GM12874 (cell line): ENCODE data around the gene NOS3.

Experiments
- TF ChIP-seq, protein P1 (sequence below): IDR thresholded peaks from 2 replicates; pipeline ENCODE4 v1.5.1; 2011; ENCODE audit warnings: low read depth, mild to moderate bottlenecking, control low read depth, low read length, moderate library complexity; ENCODE audit not compliant: insufficient read depth

The NOS3 gene

DNA sequence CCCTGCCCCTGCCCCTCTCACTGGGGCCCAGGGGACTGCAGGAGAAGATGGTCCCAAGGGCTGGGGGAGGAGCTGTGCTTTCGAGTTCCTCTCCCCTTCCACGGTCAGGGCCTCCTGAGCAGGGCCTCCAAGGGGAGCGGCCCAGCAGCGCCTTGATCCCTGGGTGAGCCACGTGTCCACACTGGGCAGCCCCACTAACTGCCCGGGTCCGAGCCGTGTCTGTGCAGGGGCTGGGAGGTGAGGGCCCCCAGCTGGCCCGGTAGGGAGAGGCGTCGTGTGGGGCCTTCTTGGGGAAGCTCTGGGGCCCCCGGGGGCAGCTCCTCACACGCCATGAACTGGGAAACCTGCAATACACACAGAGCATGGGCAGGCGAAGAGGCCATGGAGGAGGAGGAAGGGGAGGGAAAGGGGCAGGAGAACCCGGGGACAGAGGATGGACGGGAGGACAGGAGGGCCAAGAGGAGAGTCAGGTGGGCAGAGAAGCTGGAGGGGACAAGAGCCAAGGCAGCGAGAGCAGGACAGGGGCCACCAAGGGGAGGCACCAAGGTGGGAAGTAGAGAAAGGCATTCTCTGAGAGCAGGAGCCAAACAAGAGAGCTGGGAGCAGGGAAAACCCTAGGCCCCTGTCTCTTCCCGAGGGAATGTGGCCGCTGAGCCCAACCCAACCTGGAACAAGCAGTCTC is 45.5 kb upstream of the NOS3 start:
- TF ChIP-seq, protein P1, sequence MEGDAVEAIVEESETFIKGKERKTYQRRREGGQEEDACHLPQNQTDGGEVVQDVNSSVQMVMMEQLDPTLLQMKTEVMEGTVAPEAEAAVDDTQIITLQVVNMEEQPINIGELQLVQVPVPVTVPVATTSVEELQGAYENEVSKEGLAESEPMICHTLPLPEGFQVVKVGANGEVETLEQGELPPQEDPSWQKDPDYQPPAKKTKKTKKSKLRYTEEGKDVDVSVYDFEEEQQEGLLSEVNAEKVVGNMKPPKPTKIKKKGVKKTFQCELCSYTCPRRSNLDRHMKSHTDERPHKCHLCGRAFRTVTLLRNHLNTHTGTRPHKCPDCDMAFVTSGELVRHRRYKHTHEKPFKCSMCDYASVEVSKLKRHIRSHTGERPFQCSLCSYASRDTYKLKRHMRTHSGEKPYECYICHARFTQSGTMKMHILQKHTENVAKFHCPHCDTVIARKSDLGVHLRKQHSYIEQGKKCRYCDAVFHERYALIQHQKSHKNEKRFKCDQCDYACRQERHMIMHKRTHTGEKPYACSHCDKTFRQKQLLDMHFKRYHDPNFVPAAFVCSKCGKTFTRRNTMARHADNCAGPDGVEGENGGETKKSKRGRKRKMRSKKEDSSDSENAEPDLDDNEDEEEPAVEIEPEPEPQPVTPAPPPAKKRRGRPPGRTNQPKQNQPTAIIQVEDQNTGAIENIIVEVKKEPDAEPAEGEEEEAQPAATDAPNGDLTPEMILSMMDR: no peak

DNA sequence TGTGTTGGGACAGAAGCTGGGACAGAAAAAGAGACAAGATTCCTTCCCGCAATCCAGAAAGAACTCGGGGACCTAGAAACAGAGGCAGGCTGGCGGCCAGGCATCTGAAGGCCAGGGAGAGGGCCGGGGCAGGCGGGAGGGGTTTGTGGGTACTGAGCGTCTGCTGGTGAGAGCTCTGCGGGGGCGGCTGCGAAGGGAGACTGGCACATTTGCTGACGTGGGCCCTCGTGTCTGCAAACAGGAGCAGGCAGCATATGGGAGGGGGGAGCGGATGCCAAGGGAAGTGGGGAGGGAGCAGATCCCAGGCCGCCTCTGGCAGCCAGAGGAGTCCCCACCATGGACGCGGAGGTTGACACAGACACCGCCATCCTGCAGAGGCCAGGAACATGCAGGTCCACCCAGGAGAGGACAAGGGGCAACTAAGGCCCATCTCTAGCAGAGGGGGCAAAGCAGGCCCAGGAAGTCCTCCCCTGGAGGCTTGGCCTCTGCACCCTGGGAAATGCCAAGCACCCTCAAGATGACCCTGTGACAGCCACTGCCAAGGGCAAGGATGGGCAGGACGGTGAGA is 44.9 kb upstream of the NOS3 start:
- TF ChIP-seq, protein P1: no peak

DNA sequence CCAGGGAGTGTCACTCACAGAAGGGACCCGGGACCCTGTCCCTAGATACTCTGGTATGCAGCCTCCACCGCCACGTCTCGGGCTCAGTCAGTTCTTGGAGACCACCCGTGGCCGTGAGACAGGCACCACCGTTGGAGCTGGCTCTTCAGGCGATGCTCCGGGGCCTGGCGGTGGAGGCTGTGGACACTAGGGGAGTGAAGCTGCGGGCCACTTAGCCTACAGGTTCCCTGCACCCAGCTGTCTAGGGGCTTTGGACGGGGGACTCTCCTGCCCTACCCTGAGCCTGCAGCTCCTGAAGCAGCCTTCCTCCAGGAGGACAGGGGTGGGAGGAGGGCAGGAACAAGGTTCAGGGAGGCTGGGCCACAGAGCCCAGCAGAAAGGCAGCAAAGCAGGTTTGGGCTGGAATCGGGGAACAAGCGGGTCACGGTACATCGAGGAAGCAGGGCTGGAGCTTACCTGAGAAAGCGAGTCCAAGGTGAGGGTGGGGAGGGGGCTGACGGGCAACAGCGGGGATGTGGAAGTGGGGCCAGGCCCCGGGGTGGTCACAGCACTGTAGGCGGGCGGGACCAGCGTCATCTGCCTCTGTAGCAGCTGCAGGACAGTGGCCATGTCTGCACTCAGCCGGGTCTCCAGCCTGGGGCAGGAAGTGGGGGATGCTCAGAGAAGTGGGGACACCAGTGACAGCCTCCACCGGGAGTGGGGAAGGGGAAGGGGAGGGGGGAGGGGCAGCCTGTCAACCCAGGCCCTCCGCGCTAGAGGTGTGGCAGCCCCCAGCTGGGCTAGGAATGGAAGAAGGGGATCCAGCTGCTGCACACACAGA is 44.2 kb upstream of the NOS3 start:
- TF ChIP-seq, protein P1: no peak

DNA sequence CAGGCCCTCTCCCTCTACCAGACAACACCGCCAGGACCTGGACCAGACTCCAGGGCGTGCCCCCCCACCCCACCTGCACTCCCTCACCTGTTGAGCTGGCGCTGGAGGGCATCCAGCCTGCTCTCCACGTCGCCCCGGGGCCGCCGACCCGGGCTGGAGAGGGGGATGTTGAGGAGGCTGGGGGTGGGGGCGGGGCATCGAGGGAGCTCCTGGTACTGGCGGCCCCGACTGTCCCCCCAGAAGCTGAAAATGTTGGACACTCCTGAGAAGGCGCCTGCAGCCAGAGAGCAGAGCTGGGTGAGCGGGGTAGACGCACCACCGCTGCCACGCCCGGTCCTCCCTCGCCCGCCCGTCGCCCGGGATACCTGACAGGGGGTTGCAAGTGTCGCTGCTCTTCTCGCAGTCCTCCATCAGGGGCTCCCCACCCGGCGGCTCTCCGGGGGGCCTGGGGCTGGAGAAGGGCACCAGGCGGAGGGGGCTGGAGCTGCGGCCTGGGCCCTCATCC is 43.5 kb upstream of the NOS3 start:
- TF ChIP-seq, protein P1: no peak

DNA sequence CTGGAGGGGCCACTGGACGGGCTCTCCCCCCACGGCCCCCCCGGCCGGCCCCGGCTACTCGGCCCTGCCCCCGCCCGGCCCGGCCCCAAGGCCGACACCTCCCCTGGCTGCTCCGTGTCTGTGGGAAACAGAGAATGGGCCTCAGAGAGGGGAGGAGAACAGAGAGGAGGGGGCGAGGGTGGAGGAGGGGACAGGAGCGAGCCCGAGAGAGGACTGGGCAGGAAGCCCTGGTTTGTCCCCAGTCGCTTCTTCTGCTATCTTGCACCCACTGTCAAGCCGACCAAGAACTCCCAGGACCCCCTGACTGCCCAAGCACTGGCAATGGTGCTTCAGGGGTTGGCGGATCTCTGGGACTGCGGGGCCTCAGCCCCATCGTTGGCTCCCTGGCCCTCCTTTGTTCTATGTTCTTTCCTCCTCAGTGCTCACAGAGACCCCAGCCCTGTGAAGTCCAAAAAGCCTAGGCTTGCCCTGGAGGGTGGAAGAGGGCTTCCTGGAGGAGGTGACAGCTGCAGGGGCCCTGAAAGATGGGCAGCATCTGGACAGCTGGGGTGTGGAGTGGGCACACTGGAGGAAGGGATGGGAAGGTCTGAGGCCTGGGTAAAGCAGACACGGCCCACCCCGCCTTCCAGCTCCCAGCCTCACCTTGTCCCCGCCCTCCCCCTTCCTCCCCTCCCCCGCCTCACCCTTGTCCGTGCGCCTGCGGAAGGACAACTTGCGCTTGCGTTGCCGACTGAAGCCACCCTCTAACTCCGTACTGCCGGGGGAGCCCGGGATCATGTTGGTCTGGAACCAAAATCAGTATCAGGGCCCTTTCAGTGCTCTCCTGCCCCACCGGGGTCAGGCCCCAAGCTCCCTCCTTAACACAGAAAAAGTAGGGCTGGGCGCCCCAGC is 42.8 kb upstream of the NOS3 start:
- TF ChIP-seq, protein P1: no peak

DNA sequence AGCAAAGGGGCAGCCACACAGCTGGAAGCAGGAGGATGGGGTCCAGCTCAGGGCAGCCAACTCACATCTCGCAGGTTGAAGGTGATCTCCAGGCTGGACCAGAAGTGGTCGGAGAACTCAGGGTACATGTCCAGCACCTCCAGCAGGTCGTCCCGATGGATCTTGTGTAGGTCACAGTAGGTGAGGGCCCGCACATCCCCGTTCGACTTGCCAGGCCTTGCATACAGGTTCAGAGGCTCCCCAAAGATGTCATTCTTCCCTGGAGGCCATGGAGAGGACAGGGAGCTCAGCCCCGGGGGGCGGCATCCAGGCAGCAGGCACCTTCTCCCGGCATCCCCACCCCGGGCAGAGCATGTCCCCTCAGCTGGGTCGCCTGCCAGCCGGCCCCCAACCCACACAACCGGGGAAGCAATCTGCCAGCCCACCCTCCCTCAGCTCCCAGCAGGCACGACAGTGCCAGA is 42.0 kb upstream of the NOS3 start:
- TF ChIP-seq, protein P1: no peak
